A549 (cell line): ENCODE data around the gene TREX2. TPM values are rescaled to one million over a fixed set of nuclear protein-coding genes. Genes with fewer than 3 reads are reported as not detected.
A peak's percentile ranks its signal among the peaks of the same experiment; 100 is the strongest.

Experiments
- ATAC-seq, 2 experiments: fragments of 200-7000 bp in 1 of 2; fragments of >200 bp in 1 of 2; cut with Nextera tagmentation in 1 of 2; cut with Tn5 transposase in 1 of 2; 3 replicates each; pipeline versions ENCODE4 v1.8.0 to v1.9.1; 2018 to 2020; ENCODE audit warnings: mild to moderate bottlenecking in 1 of 2, moderate library complexity in 1 of 2
- CTCF ChIA-PET: fragments of 300-600 bp; sonication (Branson Sonifier 250); formaldehyde crosslinking; extraction: SDS; loops from one replicate; lab custom pipeline; 2021; ENCODE audit warnings: antibody characterized with exemption, inconsistent platforms; lab: Yijun Ruan, JAX
- POLR2A ChIA-PET: fragments of 350-600 bp; formaldehyde crosslinking; extraction: SDS; loops from one replicate; lab custom pipeline; 2021; ENCODE audit warnings: antibody characterized with exemption, inconsistent platforms; lab: Yijun Ruan, JAX
- DNase-seq, 2 experiments: peaks; one replicate each; pipeline versions ENCODE4 v3.0.0 to v3.0.0-alpha.2; 2011 to 2016; ENCODE audit warnings: low read depth in 1 of 2, low spot score in 1 of 2
- FAIRE-seq: peaks from 2 replicates; lab custom pipeline; 2011; peaks lifted over from hg19 to GRCh38; lab: Jason Lieb, UNC
- H3K27ac ChIP-seq, 2 experiments: fragments of >200 bp; sonication (Bioruptor Twin); formaldehyde crosslinking; 3 replicates each; pipeline ENCODE4 v1.5.1; 2016 to 2017
- H3K4me1 ChIP-seq: fragments of >200 bp; sonication (Bioruptor Twin); formaldehyde crosslinking; 3 replicates; pipeline ENCODE4 v1.6.1; 2016
- H3K4me2 ChIP-seq: fragments of >200 bp; sonication (Bioruptor Twin); formaldehyde crosslinking; 3 replicates; pipeline ENCODE4 v1.6.1; 2016
- H3K4me3 ChIP-seq: fragments of >200 bp; sonication (Bioruptor Twin); formaldehyde crosslinking; 3 replicates; pipeline ENCODE4 v1.5.1; 2016
- H3K9me3 ChIP-seq: fragments of >200 bp; sonication (Bioruptor Twin); formaldehyde crosslinking; 3 replicates; pipeline ENCODE4 v1.6.1; 2016
- ATOH8 ChIP-seq: fragments of 250-450 bp; sonication (Bioruptor Pico); IDR thresholded peaks from 2 replicates; pipeline ENCODE4 v1.5.0; 2020; ENCODE audit warnings: low read depth, mild to moderate bottlenecking, moderate library complexity
- CBX2 ChIP-seq: fragments of 200-600 bp; sonication (generic); IDR thresholded peaks from 2 replicates; pipeline ENCODE4 v1.6.1; 2016; ENCODE audit warnings: low read depth, mild to moderate bottlenecking, borderline replicate concordance
- CHD2 ChIP-seq: fragments of 150-350 bp; IDR thresholded peaks from 2 replicates; pipeline ENCODE4 v1.6.1; 2014; ENCODE audit warnings: low read length; ENCODE audit not compliant: partially characterized antibody
- EHF ChIP-seq: fragments of 250-450 bp; sonication (Bioruptor Pico); IDR thresholded peaks from 2 replicates; pipeline ENCODE4 v1.5.0; 2020; ENCODE audit warnings: mild to moderate bottlenecking
- ELK1 ChIP-seq: fragments of 150-350 bp; IDR thresholded peaks from 2 replicates; pipeline ENCODE4 v1.6.1; 2014; ENCODE audit warnings: low read depth, mild to moderate bottlenecking, low read length
- FOSB ChIP-seq: fragments of 250-450 bp; sonication (Bioruptor Pico); IDR thresholded peaks from 2 replicates; pipeline ENCODE4 v1.5.0; 2020; ENCODE audit warnings: mild to moderate bottlenecking, moderate library complexity
- FOSL2 ChIP-seq, 2 experiments: fragments of 450-650 bp in 1 of 2; fragments of >200 bp in 1 of 2; sonication (Bioruptor Twin) in 1 of 2; formaldehyde crosslinking; IDR thresholded peaks; 2 replicates each; pipeline versions ENCODE4 v1.5.0 to v1.6.1; 2016 to 2020; ENCODE audit warnings: mild to moderate bottlenecking in 1 of 2, moderate library complexity in 1 of 2
- GATA3 ChIP-seq: IDR thresholded peaks from 2 replicates; pipeline ENCODE4 v1.6.1; 2012; ENCODE audit warnings: borderline replicate concordance
- HDAC2 ChIP-seq: fragments of 200-600 bp; sonication (generic); IDR thresholded peaks from 2 replicates; pipeline ENCODE4 v1.6.1; 2016
- JUN ChIP-seq, 2 experiments: fragments of >200 bp; sonication (Bioruptor Twin); formaldehyde crosslinking; IDR thresholded peaks; 2 replicates in 1 of 2; 3 replicates in 1 of 2; pipeline ENCODE4 v1.6.1; 2016 to 2017
- JUNB ChIP-seq: fragments of >200 bp; sonication (Bioruptor Twin); formaldehyde crosslinking; IDR thresholded peaks from 2 replicates; pipeline ENCODE4 v1.6.1; 2016
- KDM5A ChIP-seq: fragments of 200-600 bp; sonication (generic); IDR thresholded peaks from 2 replicates; pipeline ENCODE4 v1.6.1; 2016; ENCODE audit warnings: antibody characterized with exemption, mild to moderate bottlenecking
- RAD21 ChIP-seq, 2 experiments: fragments of >200 bp in 1 of 2; sonication (Bioruptor Twin) in 1 of 2; formaldehyde crosslinking in 1 of 2; IDR thresholded peaks in 1 of 2; conservative IDR thresholded peaks in 1 of 2; 2 replicates in 1 of 2; 3 replicates in 1 of 2; pipeline ENCODE4 v1.6.1; 2012 to 2018; ENCODE audit warnings: inconsistent platforms in 1 of 2
- RNF2 ChIP-seq: fragments of 200-600 bp; sonication (generic); IDR thresholded peaks from 2 replicates; pipeline ENCODE4 v1.6.1; 2016; ENCODE audit warnings: low read depth, mild to moderate bottlenecking, antibody characterized with exemption, moderate library complexity, borderline replicate concordance
- SMC3 ChIP-seq: fragments of >200 bp; sonication (Bioruptor Twin); formaldehyde crosslinking; IDR thresholded peaks from 3 replicates; pipeline ENCODE4 v1.6.1; 2018; ENCODE audit warnings: inconsistent platforms
- ZC3H11A ChIP-seq: fragments of 450-650 bp; IDR thresholded peaks from 2 replicates; pipeline ENCODE4 v1.6.1; 2014; ENCODE audit warnings: antibody characterized with exemption, mild to moderate bottlenecking
- WGBS: methylation state at CpG from one replicate; pipeline ENCODE4 v1.1.6; 2017; ENCODE audit errors: missing lambda C conversion rate; 5-methylcytosine and 5-hydroxymethylcytosine counted together
- polyA plus RNA-seq, 4 experiments: library from polyadenylated mRNA; depleted of rRNA in 3 of 4; stranded (reverse); fragments of >200 nt; fragmentation: RNase III in 1 of 4; extraction: RNeasy Plus Mini Kit Qiagen cat#74134 plus additional on column Dnase treatment in 1 of 4; gene quantifications; 2 replicates in 3 of 4; 3 replicates in 1 of 4; pipeline ENCODE4 v1.2.3, GENCODE V29; 2011 to 2017
- TF ChIP-seq, protein P1 (sequence below): fragments of 200-600 bp; sonication (generic); IDR thresholded peaks from 2 replicates; pipeline ENCODE4 v1.6.1; 2016; ENCODE audit warnings: antibody characterized with exemption, mild to moderate bottlenecking, moderate library complexity
- TF ChIP-seq, protein P2 (sequence below): IDR thresholded peaks from 2 replicates; pipeline ENCODE4 v1.6.1; 2012

The TREX2 gene
- polyA plus RNA-seq, 2 of the 4 experiments (the other 2 are of a cell fraction): 0.27 to 0.99 TPM

DNA sequence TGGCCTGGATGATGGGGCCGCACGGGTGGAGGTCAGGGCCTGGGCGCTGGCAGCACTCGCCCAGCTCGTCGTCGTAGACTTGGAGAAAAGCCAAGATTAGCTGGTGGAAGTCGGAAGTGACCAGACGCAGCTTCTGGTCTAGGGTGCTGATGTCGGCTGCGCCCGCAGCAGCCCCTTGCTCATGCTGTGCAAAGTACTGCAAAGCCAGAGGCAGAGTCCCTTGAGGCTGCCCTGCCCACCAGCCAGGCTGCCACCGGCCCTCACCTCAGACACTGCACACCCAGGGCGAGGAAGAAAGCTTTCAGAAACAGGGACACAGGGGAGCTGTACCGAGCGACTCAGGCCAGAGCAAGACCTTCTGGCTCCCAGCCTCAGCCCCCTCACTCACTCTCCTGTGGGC lies 9.7 kb upstream of the TREX2 start:
- no peak for DNase-seq
- Histone ChIP-seq H3K27ac (no peak overlapping the region), H3K4me2 (no peak overlapping the region), H3K4me1 (no peaks in the 10 kb centered on the region), H3K4me3 (no peak overlapping the region), H3K9me3 (no peaks in the 10 kb centered on the region)
- FAIRE-seq: no peak
- ChIA-PET POLR2A (no interaction called here), CTCF (interaction anchor here (1.6 kb wide), 1 partner anchor 52 kb away, joined by 3 read pairs; no protein-coding TSS in a partner anchor)
- no peak for ATAC-seq
- TF ChIP-seq FOSB: no peak
- TF ChIP-seq CBX2: no peak
- no peak for TF ChIP-seq JUN (IDR thresholded peaks at IDR 0.05)
- TF ChIP-seq SMC3: no peak
- no peak for TF ChIP-seq ELK1
- TF ChIP-seq RAD21 (conservative IDR thresholded peaks at IDR 0.05 in 1 of 2, IDR thresholded peaks at IDR 0.05 in 1 of 2): no peak
- TF ChIP-seq FOSL2 (IDR thresholded peaks at IDR 0.05): no peak
- TF ChIP-seq FOSL2 (CRISPR knock-in tag; IDR thresholded peaks at IDR 0.05): no peak
- no peak for TF ChIP-seq ATOH8 (CRISPR knock-in tag)
- TF ChIP-seq RNF2: no peak
- no peak for TF ChIP-seq KDM5A
- 90% methylated on average over 14 of the region's 16 CpGs for WGBS

- H3K4me1 ChIP-seq: no peaks in the 10 kb centered on the region
- TF ChIP-seq KDM5A (no peak), RAD21 (conservative IDR thresholded peaks at IDR 0.05 in 1 of 2, IDR thresholded peaks at IDR 0.05 in 1 of 2) (no peak), FOSL2 (IDR thresholded peaks at IDR 0.05) (no peak), FOSL2 (CRISPR knock-in tag; IDR thresholded peaks at IDR 0.05) (no peak), JUNB (no peak), FOSB (no peak), CHD2 (no peak), ELK1 (no peak), GATA3 (no peak), HDAC2 (no peak), ZC3H11A (no peak), EHF (CRISPR knock-in tag) (no peak)
- TF ChIP-seq, protein P1, sequence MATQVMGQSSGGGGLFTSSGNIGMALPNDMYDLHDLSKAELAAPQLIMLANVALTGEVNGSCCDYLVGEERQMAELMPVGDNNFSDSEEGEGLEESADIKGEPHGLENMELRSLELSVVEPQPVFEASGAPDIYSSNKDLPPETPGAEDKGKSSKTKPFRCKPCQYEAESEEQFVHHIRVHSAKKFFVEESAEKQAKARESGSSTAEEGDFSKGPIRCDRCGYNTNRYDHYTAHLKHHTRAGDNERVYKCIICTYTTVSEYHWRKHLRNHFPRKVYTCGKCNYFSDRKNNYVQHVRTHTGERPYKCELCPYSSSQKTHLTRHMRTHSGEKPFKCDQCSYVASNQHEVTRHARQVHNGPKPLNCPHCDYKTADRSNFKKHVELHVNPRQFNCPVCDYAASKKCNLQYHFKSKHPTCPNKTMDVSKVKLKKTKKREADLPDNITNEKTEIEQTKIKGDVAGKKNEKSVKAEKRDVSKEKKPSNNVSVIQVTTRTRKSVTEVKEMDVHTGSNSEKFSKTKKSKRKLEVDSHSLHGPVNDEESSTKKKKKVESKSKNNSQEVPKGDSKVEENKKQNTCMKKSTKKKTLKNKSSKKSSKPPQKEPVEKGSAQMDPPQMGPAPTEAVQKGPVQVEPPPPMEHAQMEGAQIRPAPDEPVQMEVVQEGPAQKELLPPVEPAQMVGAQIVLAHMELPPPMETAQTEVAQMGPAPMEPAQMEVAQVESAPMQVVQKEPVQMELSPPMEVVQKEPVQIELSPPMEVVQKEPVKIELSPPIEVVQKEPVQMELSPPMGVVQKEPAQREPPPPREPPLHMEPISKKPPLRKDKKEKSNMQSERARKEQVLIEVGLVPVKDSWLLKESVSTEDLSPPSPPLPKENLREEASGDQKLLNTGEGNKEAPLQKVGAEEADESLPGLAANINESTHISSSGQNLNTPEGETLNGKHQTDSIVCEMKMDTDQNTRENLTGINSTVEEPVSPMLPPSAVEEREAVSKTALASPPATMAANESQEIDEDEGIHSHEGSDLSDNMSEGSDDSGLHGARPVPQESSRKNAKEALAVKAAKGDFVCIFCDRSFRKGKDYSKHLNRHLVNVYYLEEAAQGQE: no peak
- TF ChIP-seq, protein P2, sequence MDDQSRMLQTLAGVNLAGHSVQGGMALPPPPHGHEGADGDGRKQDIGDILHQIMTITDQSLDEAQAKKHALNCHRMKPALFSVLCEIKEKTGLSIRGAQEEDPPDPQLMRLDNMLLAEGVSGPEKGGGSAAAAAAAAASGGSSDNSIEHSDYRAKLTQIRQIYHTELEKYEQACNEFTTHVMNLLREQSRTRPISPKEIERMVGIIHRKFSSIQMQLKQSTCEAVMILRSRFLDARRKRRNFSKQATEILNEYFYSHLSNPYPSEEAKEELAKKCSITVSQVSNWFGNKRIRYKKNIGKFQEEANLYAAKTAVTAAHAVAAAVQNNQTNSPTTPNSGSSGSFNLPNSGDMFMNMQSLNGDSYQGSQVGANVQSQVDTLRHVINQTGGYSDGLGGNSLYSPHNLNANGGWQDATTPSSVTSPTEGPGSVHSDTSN: no peak
- H3K4me3 ChIP-seq: no peak overlapping the region
- no peak for DNase-seq
- no peak for ATAC-seq
- H3K4me2 ChIP-seq: no peak overlapping the region
- no peak overlapping the region for H3K27ac ChIP-seq
- peak; percentile 51 for FAIRE-seq
- H3K9me3 ChIP-seq: no peaks in the 10 kb centered on the region
- ChIA-PET POLR2A (no interaction called here), CTCF (interaction anchor here (1.6 kb wide), 1 partner anchor 52 kb away, joined by 3 read pairs; no protein-coding TSS in a partner anchor)
- 96% methylated on average over 14 of the region's 16 CpGs for whole genome bisulfite sequencing
Observed at GRCh38 chrX:153454901-153455550, 9.2 kb upstream of the TREX2 start.
